PC-9 (cell line): ENCODE results near the gene PKNOX2. TPM values are rescaled to one million over a fixed set of nuclear protein-coding genes. Genes with fewer than 3 reads are reported as not detected.

Experiments used
- BruUV-seq: library from RNA; stranded (reverse); fragments of 400-500 nt; replicated peaks from 2 replicates; lab custom pipeline; 2021; lab: Mats Ljungman, UMichigan
- CTCF ChIA-PET: fragments of 300-600 bp; sonication (Branson Sonifier 250); formaldehyde crosslinking; loops from one replicate; lab custom pipeline; 2022; ENCODE audit warnings: antibody characterized with exemption; lab: Charles Lee
- POLR2A ChIA-PET: fragments of 300-600 bp; sonication (Branson Sonifier 250); formaldehyde crosslinking; loops from one replicate; lab custom pipeline; 2022; ENCODE audit warnings: antibody characterized with exemption; ENCODE audit not compliant: unreplicated experiment; lab: Charles Lee
- DNase-seq, 2 experiments: peaks; one replicate each; pipeline versions ENCODE4 v3.0.0 to v3.0.0-alpha.2; 2015 to 2022; ENCODE audit warnings: mixed read lengths in 1 of 2
- H2AFZ ChIP-seq: fragments of 200-600 bp; sonication (generic); 2 replicates; pipeline ENCODE4 v1.8.1; 2017; ENCODE audit warnings: antibody characterized with exemption
- H3F3A ChIP-seq: fragments of 200-600 bp; sonication (generic); 2 replicates; pipeline ENCODE4 v1.8.1; 2017; ENCODE audit warnings: antibody characterized with exemption, mild to moderate bottlenecking, low read depth; ENCODE audit not compliant: insufficient read depth
- H3K27ac ChIP-seq: fragments of 200-600 bp; sonication (generic); 2 replicates; pipeline ENCODE4 v1.6.1; 2016; ENCODE audit warnings: mixed run types
- H3K27me3 ChIP-seq: fragments of 200-600 bp; sonication (generic); 2 replicates; pipeline ENCODE4 v1.6.1; 2016; ENCODE audit warnings: low read depth, mixed run types; ENCODE audit not compliant: insufficient read depth
- H3K36me3 ChIP-seq: fragments of 200-600 bp; sonication (generic); 2 replicates; pipeline ENCODE4 v1.6.1; 2016; ENCODE audit warnings: low read depth, mixed run types
- H3K4me1 ChIP-seq: fragments of 200-600 bp; sonication (generic); replicated peaks from 2 replicates; pipeline ENCODE4 v1.6.1; 2016; ENCODE audit warnings: mixed run types; ENCODE audit not compliant: insufficient read depth
- H3K4me2 ChIP-seq: fragments of 200-600 bp; sonication (generic); 2 replicates; pipeline ENCODE4 v1.6.1; 2017; ENCODE audit warnings: mixed run types
- H3K4me3 ChIP-seq: fragments of 200-600 bp; sonication (generic); 2 replicates; pipeline ENCODE4 v1.6.1; 2016; ENCODE audit warnings: mixed run types
- H3K79me2 ChIP-seq: fragments of 200-600 bp; sonication (generic); 2 replicates; pipeline ENCODE4 v1.6.1; 2017; ENCODE audit warnings: low read depth, mixed run types
- H3K9me2 ChIP-seq: fragments of 200-600 bp; sonication (generic); 2 replicates; pipeline ENCODE4 v1.8.1; 2017; ENCODE audit warnings: mild to moderate bottlenecking; ENCODE audit not compliant: insufficient read depth
- H3K9me3 ChIP-seq: fragments of 200-600 bp; sonication (generic); 2 replicates; pipeline ENCODE4 v1.8.1; 2016; ENCODE audit warnings: low read depth; ENCODE audit not compliant: insufficient read depth
- H4K20me1 ChIP-seq: fragments of 200-600 bp; sonication (generic); 2 replicates; pipeline ENCODE4 v1.8.1; 2017; ENCODE audit not compliant: insufficient read depth
- CTCF ChIP-seq: fragments of 200-600 bp; sonication (generic); conservative IDR thresholded peaks from 2 replicates; pipeline ENCODE4 v1.6.1; 2017; ENCODE audit warnings: mixed run types, antibody characterized with exemption, mild to moderate bottlenecking, moderate library complexity
- EZH2 ChIP-seq: fragments of 200-600 bp; sonication (generic); IDR thresholded peaks from 2 replicates; pipeline ENCODE4 v1.8.0; 2017; ENCODE audit warnings: antibody characterized with exemption, low read depth
- intact Hi-C: fragments of 100-400 bp; cut with micrococcal nuclease; formaldehyde crosslinking; loops from one replicate; pipeline ENCODE4 v1.10.0; 2022; ENCODE audit not compliant: unreplicated experiment
- total RNA-seq: library from RNA; stranded (reverse); gene quantifications from 2 replicates; pipeline ENCODE4 v1.2.3, GENCODE V29; 2021

PKNOX2 gene
- total RNA-seq, 1 experiment from 2014 or later = not detected

- intact Hi-C loops = loop anchor here (10.0 kb wide), 1 partner anchor 177 kb away; the partner anchor contains the start of gene PKNOX2
- H3F3A ChIP-seq = no peaks in the 10 kb centered on the region
- DNase-seq = no peak
- CTCF ChIA-PET = no interaction called here
- peaks cover 7% of the 10 kb centered on the region; the same call in 1 of the 2 replicates for H3K27me3 ChIP-seq
- TF ChIP-seq EZH2 (no peak), CTCF (no peak)
- no TSS peak for BruUV-seq
- H3K4me2 ChIP-seq = no peak overlapping the region
- no peak overlapping the region for H3K4me3 ChIP-seq
- no peaks in the 10 kb centered on the region for H3K9me3 ChIP-seq
- H3K9me2 ChIP-seq = no peaks in the 10 kb centered on the region
- no peaks in the 10 kb centered on the region for H3K79me2 ChIP-seq
- no peaks in the 10 kb centered on the region for H4K20me1 ChIP-seq
- no peaks in the 10 kb centered on the region for H3K36me3 ChIP-seq
- no peak overlapping the region for H2AFZ ChIP-seq
- no peak overlapping the region for H3K27ac ChIP-seq
- POLR2A ChIA-PET = no interaction called here
- H3K4me1 ChIP-seq = no peaks in the 10 kb centered on the region
These were observed 177.1 kb downstream of the PKNOX2 start for GRCh38 chr11:125341676-125342075.

GRCh38 chr11:125342281-125342930 lies 177.9 kb downstream of the PKNOX2 start:
- no peak overlapping the region for H3K27ac ChIP-seq
- no peak overlapping the region for H2AFZ ChIP-seq
- ChIA-PET CTCF (interaction anchor here (0.6 to 0.7 kb wide), 2 partner anchors 54 to 178 kb away, joined by 3 to 4 read pairs; no protein-coding TSS in a partner anchor), POLR2A (interaction anchor here (0.7 kb wide), 1 partner anchor 1250 kb away, joined by 3 read pairs; no protein-coding TSS in a partner anchor)
- peaks cover 7% of the 10 kb centered on the region; the same call in 1 of the 2 replicates for H3K27me3 ChIP-seq
- BruUV-seq = no TSS peak
- H3K4me3 ChIP-seq = no peak overlapping the region
- H3K9me2 ChIP-seq = no peaks in the 10 kb centered on the region
- H3K79me2 ChIP-seq = no peaks in the 10 kb centered on the region
- no peaks in the 10 kb centered on the region for H3K9me3 ChIP-seq
- H3K4me2 ChIP-seq = no peak overlapping the region
- DNase-seq = no peak
- TF ChIP-seq EZH2 = no peak
- no peak for TF ChIP-seq CTCF
- H3F3A ChIP-seq = no peaks in the 10 kb centered on the region
- H3K36me3 ChIP-seq = no peaks in the 10 kb centered on the region
- intact Hi-C loops = loop anchor here (10.0 kb wide), 1 partner anchor 178 kb away; the partner anchor contains the start of gene PKNOX2
- no peaks in the 10 kb centered on the region for H3K4me1 ChIP-seq
- H4K20me1 ChIP-seq = no peaks in the 10 kb centered on the region

GRCh38 chr11:125343086-125343717 lies 178.7 kb downstream of the PKNOX2 start:
- no TSS peak for BruUV-seq
- Histone ChIP-seq H3K4me1 (no peaks in the 10 kb centered on the region), H3K4me3 (no peak overlapping the region), H3K27ac (no peak overlapping the region), H2AFZ (no peak overlapping the region), H3F3A (no peaks in the 10 kb centered on the region), H3K79me2 (no peaks in the 10 kb centered on the region), H3K4me2 (no peak overlapping the region), H4K20me1 (no peaks in the 10 kb centered on the region), H3K9me2 (no peaks in the 10 kb centered on the region), H3K27me3 (peaks cover 7% of the 10 kb centered on the region; the same call in 1 of the 2 replicates), H3K9me3 (no peaks in the 10 kb centered on the region), H3K36me3 (no peaks in the 10 kb centered on the region)
- no peak for DNase-seq
- TF ChIP-seq CTCF (no peak), EZH2 (no peak)
- intact Hi-C loops = loop anchor here (10.0 kb wide), 1 partner anchor 178 kb away; the partner anchor contains the start of gene PKNOX2
- POLR2A ChIA-PET = no interaction called here
- CTCF ChIA-PET = interaction anchor here (0.7 kb wide), 1 partner anchor 178 kb away, joined by 3 read pairs; no protein-coding TSS in a partner anchor
